RWPE2 (cell line): ENCODE measurements around the gene SLC4A2.

ENCODE experiments used
- ATAC-seq: fragments of 200-7000 bp; cut with Tn5 transposase; 3 replicates; pipeline ENCODE4 v1.9.1; 2021; ENCODE audit warnings: low read depth
- DNase-seq: peaks from one replicate; pipeline ENCODE4 v3.0.0-alpha.2; 2020; ENCODE audit warnings: low spot score
- H3K27ac ChIP-seq: fragments of 450-650 bp; 2 replicates; pipeline ENCODE4 v1.5.1; 2017; ENCODE audit warnings: mild to moderate bottlenecking; ENCODE audit not compliant: poor library complexity, severe bottlenecking
- H3K27me3 ChIP-seq: fragments of 250-450 bp; sonication (Bioruptor Pico); 2 replicates; pipeline ENCODE4 v1.5.1; 2021; ENCODE audit warnings: mild to moderate bottlenecking, moderate library complexity; ENCODE audit not compliant: insufficient read depth, poor library complexity, severe bottlenecking
- H3K36me3 ChIP-seq: fragments of 250-450 bp; sonication (Bioruptor Pico); 2 replicates; pipeline ENCODE4 v1.5.1; 2020; ENCODE audit warnings: low read depth, mild to moderate bottlenecking, moderate library complexity
- H3K4me1 ChIP-seq: fragments of 250-450 bp; sonication (Bioruptor Pico); 2 replicates; pipeline ENCODE4 v1.5.1; 2021; ENCODE audit warnings: mild to moderate bottlenecking, moderate library complexity; ENCODE audit not compliant: insufficient read depth, poor library complexity, severe bottlenecking
- H3K4me3 ChIP-seq: fragments of 250-450 bp; sonication (Bioruptor Pico); 2 replicates; pipeline ENCODE4 v1.5.1; 2021; ENCODE audit warnings: mild to moderate bottlenecking, moderate library complexity; ENCODE audit not compliant: severe bottlenecking
- H3K9me3 ChIP-seq: fragments of 250-450 bp; sonication (Bioruptor Pico); 2 replicates; pipeline ENCODE4 v1.5.1; 2021; ENCODE audit warnings: mild to moderate bottlenecking, moderate library complexity; ENCODE audit not compliant: severe bottlenecking
- CTCF ChIP-seq: fragments of 450-650 bp; IDR thresholded peaks from one replicate; pipeline ENCODE4 v1.5.1; 2017; ENCODE audit warnings: mild to moderate bottlenecking, moderate library complexity; ENCODE audit not compliant: poor library complexity, severe bottlenecking

SLC4A2 gene

DNA sequence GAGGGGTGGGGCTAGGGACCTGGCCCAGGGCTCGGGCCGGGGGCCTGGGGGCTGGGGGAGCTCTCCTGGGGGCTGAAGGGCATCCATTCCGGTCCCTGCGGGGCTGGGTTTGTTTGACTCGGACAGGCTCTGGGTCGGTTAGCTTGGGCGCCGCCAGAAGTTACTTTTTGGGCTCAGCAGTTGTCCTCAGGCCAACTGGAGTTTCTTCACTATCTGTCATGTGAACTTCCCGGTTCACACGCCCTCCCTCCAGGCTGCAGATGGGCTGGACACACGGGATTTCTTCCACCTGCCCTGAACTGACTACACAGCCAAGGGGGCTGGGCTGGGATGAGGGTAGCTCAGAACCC is 3.8 kb downstream of the SLC4A2 start:
- Histone ChIP-seq H3K4me3 (no peak overlapping the region), H3K36me3 (peaks cover 39% of the 10 kb centered on the region), H3K27me3 (no peaks in the 10 kb centered on the region), H3K9me3 (no peaks in the 10 kb centered on the region), H3K27ac (peak overlapping the region; percentile 86), H3K4me1 (peaks cover 28% of the 10 kb centered on the region)
- ATAC-seq (peak; percentile 3; the same call in 1 of the 3 replicates), DNase-seq (no peak)
- no peak for TF ChIP-seq CTCF

GRCh38 chr7:151064454-151064853 is 5.1 kb downstream of the SLC4A2 start:
- no peak overlapping the region for H3K4me3 ChIP-seq
- H3K9me3 ChIP-seq, result no peaks in the 10 kb centered on the region
- no peak for TF ChIP-seq CTCF
- peaks cover 49% of the 10 kb centered on the region for H3K36me3 ChIP-seq
- peaks cover 24% of the 10 kb centered on the region for H3K4me1 ChIP-seq
- DNase-seq (no peak), ATAC-seq (no peak)
- no peaks in the 10 kb centered on the region for H3K27me3 ChIP-seq
- H3K27ac ChIP-seq, result no peak overlapping the region

DNA sequence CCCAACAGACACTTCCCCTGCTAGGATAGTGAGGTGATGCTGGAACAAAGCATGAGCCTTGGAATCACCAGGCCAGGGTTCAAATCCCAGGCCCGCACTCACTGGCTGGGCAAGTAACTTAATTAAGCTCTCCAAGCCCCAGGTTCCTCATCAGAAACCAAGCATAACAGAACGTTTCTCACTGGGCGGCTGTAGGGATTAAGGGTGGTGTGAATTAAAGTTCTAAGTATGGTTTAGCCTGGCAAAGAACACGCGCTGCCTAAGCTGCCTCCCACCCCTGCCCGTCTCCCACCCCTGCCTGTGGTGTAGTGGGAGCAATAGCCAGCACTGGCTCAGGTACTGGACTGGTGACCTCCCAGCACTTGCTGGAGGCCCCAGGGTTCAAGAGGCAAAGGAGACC is 5.6 kb downstream of the SLC4A2 start:
- TF ChIP-seq CTCF, result no peak
- peaks cover 54% of the 10 kb centered on the region for H3K36me3 ChIP-seq
- no peak overlapping the region for H3K4me3 ChIP-seq
- H3K27me3 ChIP-seq, result no peaks in the 10 kb centered on the region
- H3K9me3 ChIP-seq, result no peaks in the 10 kb centered on the region
- no peak for DNase-seq
- ATAC-seq, result no peak
- H3K4me1 ChIP-seq, result peaks cover 24% of the 10 kb centered on the region
- H3K27ac ChIP-seq, result no peak overlapping the region

DNA sequence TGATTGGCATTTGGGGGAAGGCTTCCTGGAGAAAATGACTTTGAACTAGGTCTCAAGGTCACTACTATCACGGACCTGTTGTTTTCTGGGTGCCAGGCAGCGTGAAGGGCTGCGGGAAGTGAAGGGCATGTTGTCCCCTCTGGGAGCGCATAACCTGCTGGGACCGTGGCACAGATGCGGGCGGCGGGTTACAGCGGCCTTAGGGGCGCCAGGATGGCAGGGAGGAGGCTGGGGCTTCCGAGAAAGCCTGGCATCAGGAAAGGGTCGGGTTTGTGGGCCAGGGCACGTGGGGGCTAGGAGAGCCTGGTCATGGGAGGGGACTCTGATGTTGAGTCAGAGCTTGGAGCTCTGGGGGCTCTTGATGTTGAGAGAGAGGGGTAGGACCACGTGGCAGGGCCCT is 6.1 kb downstream of the SLC4A2 start:
- Histone ChIP-seq H3K27me3 (no peaks in the 10 kb centered on the region), H3K9me3 (no peaks in the 10 kb centered on the region), H3K27ac (no peak overlapping the region), H3K4me3 (no peak overlapping the region), H3K36me3 (peaks cover 56% of the 10 kb centered on the region), H3K4me1 (peaks cover 24% of the 10 kb centered on the region)
- ATAC-seq (no peak), DNase-seq (no peak)
- no peak for TF ChIP-seq CTCF

- DNase-seq (no peak), ATAC-seq (no peak)
- Histone ChIP-seq H3K27ac (no peak overlapping the region), H3K4me1 (peaks cover 18% of the 10 kb centered on the region), H3K9me3 (no peaks in the 10 kb centered on the region), H3K36me3 (peaks cover 62% of the 10 kb centered on the region), H3K27me3 (no peaks in the 10 kb centered on the region), H3K4me3 (no peak overlapping the region)
- no peak for TF ChIP-seq CTCF
Measured at GRCh38 chr7:151066273-151066974, 7.0 kb downstream of the SLC4A2 start.
